HG02610 (cell line): ENCODE data around the gene GTPBP4.
A peak's percentile ranks its signal among the peaks of the same experiment; 100 is the strongest.
"Not testable (repeated sequence)": the region's sequence is repeated elsewhere in the genome, so short reads cannot be mapped to it uniquely, and the experiment has no call there.

Experiments
- ATAC-seq: cut with Tn5 transposase; IDR thresholded peaks from one replicate; pipeline ENCODE4 v1.9.1; 2021; ENCODE audit warnings: mild to moderate bottlenecking, moderate library complexity; ENCODE audit not compliant: unreplicated experiment

GTPBP4 gene

GRCh38 chr10:988667-989545, 672 bp downstream of the GTPBP4 start:
- peak; percentile 15 for ATAC-seq

- ATAC-seq = no peak
Observed at GRCh38 chr10:990808-991207, 2.6 kb downstream of the GTPBP4 start.

GRCh38 chr10:992467-992866, 4.2 kb downstream of the GTPBP4 start:
- ATAC-seq = no peak

- ATAC-seq = no peak
Observed at GRCh38 chr10:992871-993270, 4.6 kb downstream of the GTPBP4 start.

GRCh38 chr10:994836-995558, 6.8 kb downstream of the GTPBP4 start:
- no peak for ATAC-seq

- ATAC-seq = no peak
Observed at GRCh38 chr10:995559-995926, 7.3 kb downstream of the GTPBP4 start.

- no peak for ATAC-seq
Observed at GRCh38 chr10:996031-996430, 7.8 kb downstream of the GTPBP4 start.

GRCh38 chr10:997266-998022, 9.2 kb downstream of the GTPBP4 start:
- no peak for ATAC-seq

GRCh38 chr10:1002425-1003006, 14.3 kb downstream of the GTPBP4 start:
- no peak for ATAC-seq

- no peak for ATAC-seq
Observed at GRCh38 chr10:1003884-1004670, 15.8 kb downstream of the GTPBP4 start.

GRCh38 chr10:1006573-1006972, 18.3 kb downstream of the GTPBP4 start:
- no peak for ATAC-seq

- ATAC-seq = no peak
Observed at GRCh38 chr10:1007583-1007982, 19.3 kb downstream of the GTPBP4 start.

GRCh38 chr10:1009071-1009494, 20.8 kb downstream of the GTPBP4 start:
- ATAC-seq = no peak

GRCh38 chr10:1009947-1010346, 21.7 kb downstream of the GTPBP4 start:
- ATAC-seq = not testable (repeated sequence)

GRCh38 chr10:1010703-1011102, 22.5 kb downstream of the GTPBP4 start:
- ATAC-seq = no peak

- ATAC-seq = no peak
Observed at GRCh38 chr10:1011696-1012095, 23.5 kb downstream of the GTPBP4 start.

- no peak for ATAC-seq
Observed at GRCh38 chr10:1015688-1016087, 27.5 kb downstream of the GTPBP4 start.

- ATAC-seq = no peak
Observed at GRCh38 chr10:1019362-1019761, 31.1 kb downstream of the GTPBP4 start.

- ATAC-seq = no peak
Observed at GRCh38 chr10:1020460-1020859, 32.2 kb downstream of the GTPBP4 start.

GRCh38 chr10:1020958-1021357, 32.7 kb downstream of the GTPBP4 start:
- ATAC-seq = no peak
